Stimulated activated CD8-positive, alpha-beta memory T cell treated with anti-CD3 and anti-CD28 coated beads, Interleukin-2, amount 100 ng/mL, for 48 hours (primary cell): ENCODE measurements around the gene TMEM129.

Experiments
- DNase-seq, 2 donors: peaks; one replicate each; pipeline ENCODE4 v3.0.0-alpha.2; 2020; ENCODE audit warnings: low read depth in 2 of 2

Gene TMEM129

GRCh38 chr4:1758306-1759121 lies 37.4 kb upstream of the TMEM129 start:
- DNase-seq, result no peak

GRCh38 chr4:1757836-1758235 lies 36.7 kb upstream of the TMEM129 start:
- DNase-seq, result no peak

- DNase-seq, result no peak
Measured at GRCh38 chr4:1756893-1757779, 36.0 kb upstream of the TMEM129 start.

- no peak for DNase-seq
Measured at GRCh38 chr4:1756079-1756478, 35.0 kb upstream of the TMEM129 start.

GRCh38 chr4:1755297-1755696 lies 34.2 kb upstream of the TMEM129 start:
- no peak for DNase-seq

- DNase-seq, result no peak
Measured at GRCh38 chr4:1754336-1754735, 33.2 kb upstream of the TMEM129 start.

- no peak for DNase-seq
Measured at GRCh38 chr4:1753697-1754311, 32.7 kb upstream of the TMEM129 start.

- DNase-seq, result no peak
Measured at GRCh38 chr4:1753294-1753696, 32.2 kb upstream of the TMEM129 start.

- DNase-seq, result no peak
Measured at GRCh38 chr4:1752284-1753041, 31.3 kb upstream of the TMEM129 start.

GRCh38 chr4:1751919-1752283 lies 30.8 kb upstream of the TMEM129 start:
- DNase-seq, result no peak

GRCh38 chr4:1751155-1751918 lies 30.2 kb upstream of the TMEM129 start:
- DNase-seq, result no peak

- DNase-seq, result no peak
Measured at GRCh38 chr4:1750381-1751154, 29.4 kb upstream of the TMEM129 start.

GRCh38 chr4:1749826-1750225 lies 28.7 kb upstream of the TMEM129 start:
- no peak for DNase-seq

- DNase-seq, result no peak
Measured at GRCh38 chr4:1749370-1749769, 28.2 kb upstream of the TMEM129 start.

- DNase-seq, result peak; percentile 78 to 88
Measured at GRCh38 chr4:1748465-1748995, 27.4 kb upstream of the TMEM129 start.

GRCh38 chr4:1747603-1747967 lies 26.5 kb upstream of the TMEM129 start:
- DNase-seq, result no peak

GRCh38 chr4:1746919-1747602 lies 25.9 kb upstream of the TMEM129 start:
- no peak for DNase-seq

- peak; percentile 81 to 86 for DNase-seq
Measured at GRCh38 chr4:1746265-1746691, 25.2 kb upstream of the TMEM129 start.

GRCh38 chr4:1745697-1746096 lies 24.6 kb upstream of the TMEM129 start:
- no peak for DNase-seq
